KG1 (cell line): ENCODE measurements around the gene RAB11FIP2.
A peak's percentile ranks its signal among the peaks of the same experiment; 100 is the strongest.
"Not testable (repeated sequence)": the region's sequence is repeated elsewhere in the genome, so short reads cannot be mapped to it uniquely, and the experiment has no call there.

Source experiments
- DNase-seq: peaks from one replicate; lab custom pipeline; 2025; lab: John Stamatoyannopoulos, UW

The RAB11FIP2 gene

GRCh38 chr10:118046395-118047156, at the start of gene RAB11FIP2:
RAB11FIP2 (minus strand) TSS chr10:118046941; CDS start chr10:118046163, 778 bp downstream.
- DNase-seq, result peak; percentile 53

GRCh38 chr10:118096022-118096421, 49.3 kb upstream of the RAB11FIP2 start:
- no peak for DNase-seq

- no peak for DNase-seq
Observed at GRCh38 chr10:118092209-118092608, 45.5 kb upstream of the RAB11FIP2 start.

- DNase-seq, result no peak
Observed at GRCh38 chr10:118080817-118081216, 34.1 kb upstream of the RAB11FIP2 start.

GRCh38 chr10:118076705-118077104, 30.0 kb upstream of the RAB11FIP2 start:
- no peak for DNase-seq

GRCh38 chr10:118072840-118073239, 26.1 kb upstream of the RAB11FIP2 start:
- no peak for DNase-seq

GRCh38 chr10:118067389-118067788, 20.6 kb upstream of the RAB11FIP2 start:
- DNase-seq, result not testable (repeated sequence)

GRCh38 chr10:118062798-118063238, 16.1 kb upstream of the RAB11FIP2 start:
- DNase-seq, result no peak

- DNase-seq, result no peak
Observed at GRCh38 chr10:118058371-118058770, 11.6 kb upstream of the RAB11FIP2 start.

GRCh38 chr10:118057361-118057760, 10.6 kb upstream of the RAB11FIP2 start:
- no peak for DNase-seq

- no peak for DNase-seq
Observed at GRCh38 chr10:118054383-118054782, 7.6 kb upstream of the RAB11FIP2 start.

- DNase-seq, result no peak
Observed at GRCh38 chr10:118052816-118053215, 6.1 kb upstream of the RAB11FIP2 start.

GRCh38 chr10:118047880-118048279, 1.1 kb upstream of the RAB11FIP2 start:
- DNase-seq, result no peak

- no peak for DNase-seq
Observed at GRCh38 chr10:118047157-118047719, 497 bp upstream of the RAB11FIP2 start.

- DNase-seq, result no peak
Observed at GRCh38 chr10:118045837-118046394, 825 bp downstream of the RAB11FIP2 start.

GRCh38 chr10:118045158-118045836, 1.4 kb downstream of the RAB11FIP2 start:
- DNase-seq, result no peak

- DNase-seq, result no peak
Observed at GRCh38 chr10:118042827-118043242, 3.9 kb downstream of the RAB11FIP2 start.

- no peak for DNase-seq
Observed at GRCh38 chr10:118042336-118042735, 4.4 kb downstream of the RAB11FIP2 start.

GRCh38 chr10:118041316-118041715, 5.4 kb downstream of the RAB11FIP2 start:
- no peak for DNase-seq

GRCh38 chr10:118036281-118036875, 10.4 kb downstream of the RAB11FIP2 start:
- DNase-seq, result no peak

GRCh38 chr10:118035354-118036005, 11.3 kb downstream of the RAB11FIP2 start:
- DNase-seq, result no peak

GRCh38 chr10:118034791-118035261, 11.9 kb downstream of the RAB11FIP2 start:
- DNase-seq, result no peak
